Sigmoid colon (tissue), 3 donors: ENCODE data around the gene ZNF593OS.

Source experiments
- POLR2A ChIP-seq, 2 donors: fragments of 450-650 bp; IDR thresholded peaks; one replicate each; pipeline ENCODE4 v1.6.1; 2016; ENCODE audit warnings: antibody characterized with exemption in 2 of 2, mild to moderate bottlenecking in 2 of 2, moderate library complexity in 2 of 2
- TF ChIP-seq, protein P1 (sequence below), 4 experiments: fragments of 450-650 bp in 3 of 4; fragments of 200-600 bp in 1 of 4; IDR thresholded peaks; one replicate each; pipeline ENCODE4 v1.5.1; 2016 to 2019; ENCODE audit warnings: antibody characterized with exemption in 4 of 4, mild to moderate bottlenecking in 3 of 4, moderate library complexity in 2 of 4

DNA sequence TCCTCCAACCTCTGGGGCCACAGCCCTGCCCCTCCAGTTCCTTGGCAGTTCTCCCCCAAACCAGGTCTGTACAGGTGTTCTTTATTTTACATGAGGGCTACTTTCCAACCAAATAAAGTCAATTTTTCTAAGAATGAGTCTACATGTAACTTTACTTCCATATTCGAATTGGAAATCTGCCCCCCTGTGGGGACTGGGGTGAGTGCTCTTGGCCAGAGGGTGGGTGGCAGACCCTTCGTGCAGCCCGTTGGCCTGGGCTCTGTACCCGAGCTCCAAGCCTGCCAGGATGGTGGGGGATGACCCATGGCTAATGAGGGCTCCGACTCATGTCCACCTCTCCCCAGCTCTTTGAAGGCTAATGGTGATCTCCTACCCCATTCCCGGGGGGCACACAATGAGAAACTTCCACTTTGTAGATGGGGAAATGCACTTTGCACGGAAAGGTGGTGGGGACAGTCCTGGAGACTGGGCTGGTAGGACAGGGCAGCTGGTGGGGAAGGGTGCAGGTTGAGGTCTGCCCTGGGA, 18.2 kb upstream of the ZNF593OS start:
- TF ChIP-seq, protein P1, sequence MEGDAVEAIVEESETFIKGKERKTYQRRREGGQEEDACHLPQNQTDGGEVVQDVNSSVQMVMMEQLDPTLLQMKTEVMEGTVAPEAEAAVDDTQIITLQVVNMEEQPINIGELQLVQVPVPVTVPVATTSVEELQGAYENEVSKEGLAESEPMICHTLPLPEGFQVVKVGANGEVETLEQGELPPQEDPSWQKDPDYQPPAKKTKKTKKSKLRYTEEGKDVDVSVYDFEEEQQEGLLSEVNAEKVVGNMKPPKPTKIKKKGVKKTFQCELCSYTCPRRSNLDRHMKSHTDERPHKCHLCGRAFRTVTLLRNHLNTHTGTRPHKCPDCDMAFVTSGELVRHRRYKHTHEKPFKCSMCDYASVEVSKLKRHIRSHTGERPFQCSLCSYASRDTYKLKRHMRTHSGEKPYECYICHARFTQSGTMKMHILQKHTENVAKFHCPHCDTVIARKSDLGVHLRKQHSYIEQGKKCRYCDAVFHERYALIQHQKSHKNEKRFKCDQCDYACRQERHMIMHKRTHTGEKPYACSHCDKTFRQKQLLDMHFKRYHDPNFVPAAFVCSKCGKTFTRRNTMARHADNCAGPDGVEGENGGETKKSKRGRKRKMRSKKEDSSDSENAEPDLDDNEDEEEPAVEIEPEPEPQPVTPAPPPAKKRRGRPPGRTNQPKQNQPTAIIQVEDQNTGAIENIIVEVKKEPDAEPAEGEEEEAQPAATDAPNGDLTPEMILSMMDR (IDR thresholded peaks at IDR 0.05) = no peak
- no peak for TF ChIP-seq POLR2A (IDR thresholded peaks at IDR 0.05)
